ENCODE results near the gene FANCC. TPM values are rescaled to one million over a fixed set of nuclear protein-coding genes. Genes with fewer than 3 reads are reported as not detected.

The FANCC gene
- total RNA-seq, 2 experiments from 2014 or later, result 5.7 to 6.3 TPM

- CTCF ChIA-PET, result no interaction called here
- H3K4me1 ChIP-seq (ENCODE audit: insufficient read depth, low read length), result no peaks in the 10 kb centered on the region
- H3K27ac Mint-ChIP-seq, result no peak overlapping the region
- H3K4me3 ChIP-seq (ENCODE audit: low read length), result no peak overlapping the region
- peaks cover 0 to 4% of the 10 kb centered on the region in 2 experiments for H3K9me3 ChIP-seq (ENCODE audit: control insufficient read depth in 1 of 2, insufficient read depth in 1 of 2, low read length in 2 of 2)
- no peak for DNase-seq
- H3K4me3 Mint-ChIP-seq, result no peak overlapping the region
- POLR2A ChIA-PET, result no interaction called here
- TF ChIP-seq CTCF (IDR thresholded peaks at IDR 0.05), result no peak
- peaks cover 4% of the 10 kb centered on the region for H3K36me3 Mint-ChIP-seq (ENCODE audit: low read depth)
- no peaks in the 10 kb centered on the region for H3K27me3 Mint-ChIP-seq
- peaks cover 6% of the 10 kb centered on the region for H3K4me1 Mint-ChIP-seq (ENCODE audit: low read depth)
- no peaks in the 10 kb centered on the region for H3K27me3 ChIP-seq (ENCODE audit: control insufficient read depth in 1 of 2, insufficient read depth in 2 of 2, low read length in 2 of 2)
- intact Hi-C loops (cut with DNase I, micrococcal nuclease), result no loop called here
- H3K36me3 ChIP-seq (ENCODE audit: insufficient read depth, low read length), result no peaks in the 10 kb centered on the region
- no peak for ATAC-seq (ENCODE audit: poor library complexity)
- H3K27ac ChIP-seq (ENCODE audit: low read depth in 1 of 2, low read length in 2 of 2), result no peak overlapping the region
- H3K9me3 Mint-ChIP-seq, result peaks cover 3% of the 10 kb centered on the region
Observed at GRCh38 chr9:95292226-95292625, 25.3 kb downstream of the FANCC start.

- CTCF ChIA-PET, result no interaction called here
- POLR2A ChIA-PET, result no interaction called here
- DNase-seq (no peak), ATAC-seq (ENCODE audit: poor library complexity) (no peak)
- H3K4me3 Mint-ChIP-seq, result no peak overlapping the region
- peaks cover 2% of the 10 kb centered on the region for H3K36me3 Mint-ChIP-seq (ENCODE audit: low read depth)
- no peak overlapping the region for H3K27ac Mint-ChIP-seq
- Histone ChIP-seq H3K4me3 (ENCODE audit: low read length) (no peak overlapping the region), H3K27me3 (ENCODE audit: control insufficient read depth in 1 of 2, insufficient read depth in 2 of 2, low read length in 2 of 2) (no peaks in the 10 kb centered on the region), H3K27ac (ENCODE audit: low read depth in 1 of 2, low read length in 2 of 2) (no peak overlapping the region), H3K36me3 (ENCODE audit: insufficient read depth, low read length) (no peaks in the 10 kb centered on the region), H3K9me3 (ENCODE audit: control insufficient read depth in 1 of 2, insufficient read depth in 1 of 2, low read length in 2 of 2) (peaks cover 0 to 3% of the 10 kb centered on the region in 2 experiments), H3K4me1 (ENCODE audit: insufficient read depth, low read length) (no peaks in the 10 kb centered on the region)
- intact Hi-C loops (cut with DNase I, micrococcal nuclease), result no loop called here
- no peak for TF ChIP-seq CTCF (IDR thresholded peaks at IDR 0.05)
- peaks cover 6% of the 10 kb centered on the region for H3K4me1 Mint-ChIP-seq (ENCODE audit: low read depth)
- H3K27me3 Mint-ChIP-seq, result no peaks in the 10 kb centered on the region
- peaks cover 8% of the 10 kb centered on the region for H3K9me3 Mint-ChIP-seq
Observed at GRCh38 chr9:95286151-95286550, 31.4 kb downstream of the FANCC start.

- Histone ChIP-seq H3K4me1 (ENCODE audit: insufficient read depth, low read length) (no peaks in the 10 kb centered on the region), H3K27me3 (ENCODE audit: control insufficient read depth in 1 of 2, insufficient read depth in 2 of 2, low read length in 2 of 2) (no peaks in the 10 kb centered on the region), H3K4me3 (ENCODE audit: low read length) (no peak overlapping the region), H3K36me3 (ENCODE audit: insufficient read depth, low read length) (no peaks in the 10 kb centered on the region), H3K27ac (ENCODE audit: low read depth in 1 of 2, low read length in 2 of 2) (no peak overlapping the region), H3K9me3 (ENCODE audit: control insufficient read depth in 1 of 2, insufficient read depth in 1 of 2, low read length in 2 of 2) (peaks cover 0 to 12% of the 10 kb centered on the region in 2 experiments)
- intact Hi-C loops (cut with DNase I, micrococcal nuclease), result no loop called here
- TF ChIP-seq CTCF (IDR thresholded peaks at IDR 0.05), result no peak
- no peak for ATAC-seq (ENCODE audit: poor library complexity)
- ChIA-PET POLR2A (no interaction called here), CTCF (interaction anchor here (0.6 kb wide), 1 partner anchor 122 kb away, joined by 3 read pairs; no protein-coding TSS in a partner anchor)
- Mint-ChIP-seq H3K27ac (no peak overlapping the region), H3K4me3 (no peak overlapping the region), H3K4me1 (ENCODE audit: low read depth) (peaks cover 6% of the 10 kb centered on the region), H3K9me3 (peaks cover 15% of the 10 kb centered on the region), H3K27me3 (no peaks in the 10 kb centered on the region), H3K36me3 (ENCODE audit: low read depth) (peaks cover 10% of the 10 kb centered on the region)
- DNase-seq, result no peak
Observed at GRCh38 chr9:95285307-95285706, 32.2 kb downstream of the FANCC start.
